ENCODE data around the gene ZNG1B.
"Not testable (repeated sequence)": the region's sequence is repeated elsewhere in the genome, so short reads cannot be mapped to it uniquely, and the experiment has no call there.

ZNG1B gene

GRCh38 chr2:113504081-113504480 lies 66.6 kb downstream of the ZNG1B start:
- DNase-seq = not testable (repeated sequence)

DNA sequence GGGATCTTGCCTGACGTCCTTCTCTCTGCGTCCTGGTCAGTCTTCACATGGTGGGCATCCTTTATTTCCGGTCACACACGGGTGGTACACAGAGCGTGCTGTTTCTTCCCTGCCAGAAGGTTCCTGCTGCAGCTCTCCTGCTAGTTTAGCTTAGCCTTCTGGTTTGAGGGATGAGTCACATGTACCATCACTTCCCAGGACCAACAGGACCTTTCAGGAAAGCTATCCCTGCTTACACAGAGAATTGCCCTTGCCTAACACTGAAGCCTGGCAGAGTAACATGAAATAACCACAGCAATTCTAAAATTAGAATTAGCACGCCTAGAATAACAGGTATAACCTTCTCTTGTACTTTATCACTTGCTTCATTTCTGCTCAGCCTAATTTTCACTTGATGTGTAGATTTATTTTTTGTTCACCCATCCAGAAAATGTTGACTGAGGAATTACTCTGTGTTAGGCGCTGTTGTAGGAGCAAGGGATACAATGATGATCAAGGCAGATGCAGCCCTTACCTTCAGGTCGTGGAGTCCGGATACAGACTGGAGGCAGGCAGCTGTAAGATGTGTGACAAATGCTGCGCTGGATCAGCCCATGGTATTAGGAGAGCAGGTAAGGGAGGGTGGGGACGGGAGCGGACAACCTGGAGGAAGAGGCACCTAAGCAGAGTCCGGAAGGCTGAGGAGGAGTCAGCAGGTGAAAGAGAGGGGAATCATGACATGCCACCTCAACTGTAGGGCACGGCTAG lies 70.1 kb downstream of the ZNG1B start:
- DNase-seq = not testable (repeated sequence)

DNA sequence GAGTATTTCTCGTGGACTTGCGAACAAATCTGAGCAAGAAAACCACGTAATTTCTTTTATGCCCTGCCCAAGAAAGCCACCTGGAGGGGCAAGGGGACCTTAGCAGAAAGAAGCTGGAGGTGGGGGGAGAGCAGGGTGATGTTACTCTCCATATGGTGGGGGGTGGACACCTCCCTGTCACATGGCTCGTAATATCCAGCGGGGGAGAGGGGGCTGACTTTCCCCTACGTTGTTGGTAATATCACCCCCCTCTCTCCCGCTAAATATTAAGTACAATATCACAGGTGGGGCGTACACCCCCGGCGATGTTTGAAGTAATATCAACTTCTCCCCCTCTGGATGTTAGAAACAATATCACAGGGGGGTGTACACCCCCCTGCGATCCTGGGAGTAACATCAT lies 70.7 kb downstream of the ZNG1B start:
- not testable (repeated sequence) for DNase-seq

GRCh38 chr2:113510913-113511312 lies 73.4 kb downstream of the ZNG1B start:
- DNase-seq = not testable (repeated sequence)

DNA sequence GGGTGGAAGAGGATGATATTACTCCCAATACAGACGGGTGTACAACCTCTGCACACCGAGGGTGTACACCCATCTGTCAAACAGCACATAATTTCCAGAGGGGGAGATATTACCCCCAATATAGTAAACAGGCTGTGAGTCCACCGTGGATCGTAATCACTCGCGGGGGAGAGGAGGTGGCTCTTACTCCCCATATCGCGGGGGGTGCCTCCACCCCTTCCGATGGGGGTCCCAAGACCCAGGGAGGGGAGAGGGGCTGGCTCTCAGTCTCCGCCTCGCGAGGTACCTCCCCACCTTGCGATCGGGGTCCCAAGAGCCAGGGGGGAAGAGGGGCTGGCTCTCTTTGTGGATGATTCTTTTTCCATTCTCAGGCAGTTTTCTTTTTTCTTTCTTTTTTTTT lies 74.4 kb downstream of the ZNG1B start:
- not testable (repeated sequence) for DNase-seq

- DNase-seq = not testable (repeated sequence)
Measured at GRCh38 chr2:113515457-113515856, 78.0 kb downstream of the ZNG1B start.

DNA sequence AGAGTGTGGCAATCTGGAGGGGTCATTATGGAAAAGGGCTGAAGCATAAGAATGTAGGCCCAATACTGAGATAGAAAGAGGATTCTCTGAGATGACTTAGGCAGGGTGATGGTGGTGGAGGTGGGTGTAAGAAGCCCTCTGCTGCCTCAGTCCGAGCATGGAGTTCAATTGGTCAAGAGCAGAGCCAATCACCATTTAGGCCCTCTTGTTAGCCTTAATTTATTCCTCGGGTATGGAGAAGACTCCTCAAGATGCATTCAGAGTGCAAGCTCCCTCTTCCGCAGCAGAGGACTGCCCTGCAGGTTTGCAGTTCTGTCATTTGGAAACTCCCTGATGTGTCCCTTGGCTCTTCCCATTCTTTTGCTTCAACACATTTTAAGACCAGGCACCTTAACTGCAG lies 78.5 kb downstream of the ZNG1B start:
- DNase-seq = not testable (repeated sequence)

DNA sequence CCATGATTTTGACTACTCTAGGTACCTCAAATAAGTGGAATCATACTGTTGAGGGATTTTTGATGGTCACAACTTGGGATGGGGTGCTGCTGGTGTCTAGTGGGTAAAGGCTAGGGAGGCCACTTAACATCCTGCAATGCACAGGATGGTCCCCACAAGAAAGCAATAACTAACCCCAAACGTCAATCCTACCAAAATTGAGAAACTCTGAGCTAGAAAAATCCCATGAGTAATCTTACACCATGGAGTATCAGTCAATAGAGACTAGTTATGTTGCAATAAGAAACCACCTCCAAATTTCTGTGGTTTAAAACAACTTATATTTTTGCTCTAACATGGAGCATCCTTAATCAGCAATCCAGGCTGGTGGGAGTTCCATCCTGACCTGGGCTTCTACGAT lies 79.5 kb downstream of the ZNG1B start:
- DNase-seq = not testable (repeated sequence)

DNA sequence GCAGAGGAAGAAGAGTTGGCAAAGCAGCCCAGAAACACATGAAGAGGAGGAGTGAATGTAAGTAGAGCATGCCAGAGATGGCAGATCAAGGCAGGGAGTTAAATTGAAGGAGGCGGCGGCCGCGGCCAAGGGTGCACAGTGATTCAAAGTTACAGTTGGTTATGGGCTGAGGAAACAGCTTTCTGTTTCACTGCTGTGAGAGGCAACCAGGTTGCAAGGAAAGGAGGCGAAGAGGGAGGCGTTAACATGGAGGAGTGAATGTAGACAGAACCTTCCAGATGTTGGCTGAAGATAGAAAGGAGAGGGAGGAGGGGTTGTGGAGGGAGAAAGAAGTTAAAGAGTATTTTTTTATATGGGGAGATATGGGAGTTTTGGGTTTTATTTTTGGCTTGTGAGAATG lies 83.3 kb downstream of the ZNG1B start:
- not testable (repeated sequence) for DNase-seq

GRCh38 chr2:113521492-113521891 lies 84.0 kb downstream of the ZNG1B start:
- not testable (repeated sequence) for DNase-seq

DNA sequence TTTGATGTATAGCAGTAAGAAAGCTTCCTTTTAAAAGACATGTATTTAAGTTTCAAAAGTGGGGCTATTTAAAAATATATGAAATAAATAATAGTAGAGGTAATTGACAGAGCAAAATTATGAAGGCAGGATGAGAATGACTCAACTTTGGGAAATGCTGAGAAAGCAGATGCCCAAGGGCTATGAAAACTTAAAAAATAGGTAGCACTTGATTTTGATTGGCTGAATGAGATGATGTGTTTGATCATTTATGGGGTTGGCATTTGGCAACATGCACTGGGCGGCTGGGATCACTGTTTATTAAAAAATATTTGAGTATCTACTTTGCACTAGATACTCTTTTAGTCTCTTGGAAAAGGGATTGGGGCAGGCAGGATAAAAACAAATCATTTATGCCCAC lies 87.5 kb downstream of the ZNG1B start:
- not testable (repeated sequence) for DNase-seq

- DNase-seq = not testable (repeated sequence)
Measured at GRCh38 chr2:113527350-113528045, 90.0 kb downstream of the ZNG1B start.

- DNase-seq = not testable (repeated sequence)
Measured at GRCh38 chr2:113528126-113528525, 90.6 kb downstream of the ZNG1B start.

GRCh38 chr2:113528904-113529303 lies 91.4 kb downstream of the ZNG1B start:
- not testable (repeated sequence) for DNase-seq

GRCh38 chr2:113532991-113533390 lies 95.5 kb downstream of the ZNG1B start:
- not testable (repeated sequence) for DNase-seq

DNA sequence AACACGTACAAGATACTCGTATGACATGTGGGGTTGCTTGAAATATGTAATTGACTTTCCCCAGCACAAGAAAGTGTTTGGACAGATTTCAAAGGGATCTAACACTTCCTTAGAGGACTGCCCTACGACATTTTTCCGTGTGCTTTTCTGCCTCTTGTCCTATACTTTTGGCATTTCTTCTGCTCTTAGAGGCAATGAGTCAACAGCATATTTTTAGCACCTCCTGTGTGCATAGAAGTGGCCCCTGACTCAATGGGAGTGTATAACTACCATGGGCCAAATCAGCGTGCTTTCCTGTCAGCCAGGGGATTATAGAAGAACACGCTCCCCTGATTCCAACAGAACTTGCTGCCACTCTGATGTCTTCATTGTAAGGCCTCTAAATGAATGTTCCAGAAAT lies 99.1 kb downstream of the ZNG1B start:
- DNase-seq = not testable (repeated sequence)

DNA sequence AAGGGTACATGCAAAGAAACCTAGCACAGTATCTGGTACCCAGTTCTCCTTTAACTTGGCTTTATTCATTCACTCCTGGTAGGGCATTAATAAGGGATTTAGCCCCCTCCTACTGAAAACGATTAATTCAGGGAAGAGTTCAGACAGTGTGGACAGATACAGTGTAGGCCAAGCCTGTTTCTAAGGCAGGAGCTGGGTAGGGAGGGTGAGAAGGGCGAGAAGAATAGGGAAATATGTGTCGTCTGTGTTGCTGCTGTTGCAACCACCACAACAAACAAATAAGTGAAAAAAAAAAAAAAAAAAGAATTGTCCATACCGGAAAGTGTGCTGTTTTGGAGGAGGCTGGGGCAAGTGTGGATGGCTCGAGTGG lies 103.3 kb downstream of the ZNG1B start:
- not testable (repeated sequence) for DNase-seq

GRCh38 chr2:113541204-113541975 lies 103.9 kb downstream of the ZNG1B start:
- not testable (repeated sequence) for DNase-seq

- DNase-seq = not testable (repeated sequence)
Measured at GRCh38 chr2:113541976-113542485, 104.5 kb downstream of the ZNG1B start.

DNA sequence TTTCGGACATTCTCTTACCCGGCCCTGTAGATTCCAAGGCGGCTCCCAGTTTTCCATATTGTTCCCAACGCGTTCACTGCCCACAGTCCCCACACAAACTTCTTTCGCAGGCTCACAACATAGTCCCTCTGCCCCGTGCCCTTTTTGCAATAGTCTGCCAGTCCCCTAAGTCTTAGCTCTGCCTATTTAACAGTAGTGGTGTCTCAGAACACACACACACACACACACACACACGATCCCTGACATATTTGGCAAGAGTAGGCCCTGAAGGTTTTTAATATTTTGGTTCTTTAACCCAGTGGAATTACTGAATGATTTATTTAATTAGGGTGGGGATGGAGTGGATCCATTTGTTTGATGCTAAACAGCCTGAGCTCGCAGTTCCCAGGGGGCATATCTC lies 105.0 kb downstream of the ZNG1B start:
- DNase-seq = not testable (repeated sequence)

Measured in KG1 (cell line).